K562 (cell line): ENCODE data around the gene SYNE1.

Source experiments
- BMI1 ChIP-seq: fragments of 150-350 bp; IDR thresholded peaks from 2 replicates; pipeline ENCODE4 v1.6.1; 2014; ENCODE audit warnings: low read length
- MCM2 ChIP-seq: fragments of 450-650 bp; IDR thresholded peaks from 2 replicates; pipeline ENCODE4 v1.6.1; 2017; ENCODE audit warnings: low read depth, mild to moderate bottlenecking
- NCOA2 ChIP-seq, 2 experiments: fragments of 450-650 bp; IDR thresholded peaks; 2 replicates each; pipeline ENCODE4 v1.6.1; 2018; ENCODE audit warnings: mild to moderate bottlenecking in 2 of 2, moderate library complexity in 1 of 2; ENCODE audit not compliant: partially characterized antibody in 2 of 2

GRCh38 chr6:152557502-152557901 lies 79.7 kb downstream of the SYNE1 start:
- TF ChIP-seq BMI1 (no peak), NCOA2 (IDR thresholded peaks at IDR 0.05; ENCODE audit: partially characterized antibody in 2 of 2) (no peak), MCM2 (no peak)
